Ishikawa (cell line): ENCODE measurements around the gene GNG12.

ENCODE experiments used
- CEBPB ChIP-seq: IDR thresholded peaks from 2 replicates; pipeline ENCODE4 v1.6.1; 2012
- CREB1 ChIP-seq: IDR thresholded peaks from 2 replicates; pipeline ENCODE4 v1.6.1; 2012; ENCODE audit warnings: low read depth
- EGR1 ChIP-seq: IDR thresholded peaks from 2 replicates; pipeline ENCODE4 v1.6.1; 2012
- EP300 ChIP-seq: IDR thresholded peaks from 2 replicates; pipeline ENCODE4 v1.6.1; 2012; ENCODE audit warnings: borderline replicate concordance
- FOXM1 ChIP-seq: IDR thresholded peaks from 2 replicates; pipeline ENCODE4 v1.6.1; 2012; ENCODE audit warnings: low read depth, borderline replicate concordance
- NFIC ChIP-seq: IDR thresholded peaks from 2 replicates; pipeline ENCODE4 v1.6.1; 2012
- RAD21 ChIP-seq: IDR thresholded peaks from 2 replicates; pipeline ENCODE4 v1.6.1; 2012; ENCODE audit warnings: low read depth
- TAF1 ChIP-seq: IDR thresholded peaks from 2 replicates; pipeline ENCODE4 v1.6.1; 2012; ENCODE audit warnings: low read depth, mild to moderate bottlenecking
- TCF12 ChIP-seq: IDR thresholded peaks from 2 replicates; pipeline ENCODE4 v1.6.1; 2012; ENCODE audit warnings: low read depth
- TEAD4 ChIP-seq: IDR thresholded peaks from 2 replicates; pipeline ENCODE4 v1.6.1; 2012
- YY1 ChIP-seq: IDR thresholded peaks from 2 replicates; pipeline ENCODE4 v1.6.1; 2012; ENCODE audit warnings: low read depth
- ZBTB7A ChIP-seq: IDR thresholded peaks from 2 replicates; pipeline ENCODE4 v1.6.1; 2012; ENCODE audit warnings: low read depth
- TF ChIP-seq, protein P1 (sequence below): IDR thresholded peaks from 2 replicates; pipeline ENCODE4 v1.6.1; 2012
- TF ChIP-seq, protein P2 (sequence below): IDR thresholded peaks from 2 replicates; pipeline ENCODE4 v1.6.1; 2012; ENCODE audit warnings: low read depth, mild to moderate bottlenecking
- TF ChIP-seq, protein P3 (sequence below): IDR thresholded peaks from 2 replicates; pipeline ENCODE4 v1.6.1; 2012

GNG12 gene

DNA sequence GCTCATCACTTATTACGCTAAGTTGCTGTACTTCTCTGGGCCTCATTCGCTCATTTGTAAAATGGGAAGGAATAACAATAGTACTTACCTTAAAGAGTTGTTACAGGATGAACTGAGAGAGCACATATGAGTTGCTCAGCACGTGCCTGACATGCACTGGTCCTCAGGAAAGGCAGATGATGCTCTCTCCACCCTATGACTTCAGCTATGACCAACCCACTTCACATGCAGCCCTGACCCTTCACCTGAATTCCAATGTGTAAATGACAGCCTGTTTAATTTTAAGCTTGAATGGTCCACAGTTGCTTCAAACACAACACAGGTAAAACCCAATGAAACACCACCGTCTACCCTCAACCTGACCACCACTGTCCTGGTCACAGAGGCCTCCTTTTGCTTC lies 115.4 kb downstream of the GNG12 start:
- TF ChIP-seq CEBPB (no peak), CREB1 (no peak)
- TF ChIP-seq, protein P1, sequence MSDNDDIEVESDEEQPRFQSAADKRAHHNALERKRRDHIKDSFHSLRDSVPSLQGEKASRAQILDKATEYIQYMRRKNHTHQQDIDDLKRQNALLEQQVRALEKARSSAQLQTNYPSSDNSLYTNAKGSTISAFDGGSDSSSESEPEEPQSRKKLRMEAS = peak; percentile 24; the same call in 1 of the 2 replicates

DNA sequence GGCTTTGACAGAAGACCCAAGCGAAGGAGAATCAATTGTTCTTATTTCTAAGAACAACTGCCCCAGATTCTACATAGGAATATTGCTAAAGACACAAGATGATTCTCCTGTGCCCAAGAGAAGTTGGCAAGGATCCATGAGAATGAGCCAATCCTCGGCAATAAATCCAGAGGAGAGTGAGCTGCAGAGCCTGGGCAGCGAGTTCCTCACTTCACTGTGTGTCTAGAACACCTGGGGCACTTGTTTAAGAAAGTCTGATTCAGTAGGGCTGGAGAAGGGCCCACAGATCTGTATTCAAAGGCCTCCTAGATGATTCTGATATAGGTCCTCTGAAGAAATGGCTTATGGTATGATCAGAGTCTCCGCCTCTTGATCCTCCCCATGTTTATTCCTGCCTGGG lies 116.5 kb downstream of the GNG12 start:
- TF ChIP-seq YY1 (no peak), RAD21 (no peak), TEAD4 (no peak), EGR1 (no peak), TCF12 (no peak), ZBTB7A (no peak), CEBPB (peak; percentile 66), NFIC (peak; percentile 77), EP300 (no peak)
- TF ChIP-seq, protein P2, sequence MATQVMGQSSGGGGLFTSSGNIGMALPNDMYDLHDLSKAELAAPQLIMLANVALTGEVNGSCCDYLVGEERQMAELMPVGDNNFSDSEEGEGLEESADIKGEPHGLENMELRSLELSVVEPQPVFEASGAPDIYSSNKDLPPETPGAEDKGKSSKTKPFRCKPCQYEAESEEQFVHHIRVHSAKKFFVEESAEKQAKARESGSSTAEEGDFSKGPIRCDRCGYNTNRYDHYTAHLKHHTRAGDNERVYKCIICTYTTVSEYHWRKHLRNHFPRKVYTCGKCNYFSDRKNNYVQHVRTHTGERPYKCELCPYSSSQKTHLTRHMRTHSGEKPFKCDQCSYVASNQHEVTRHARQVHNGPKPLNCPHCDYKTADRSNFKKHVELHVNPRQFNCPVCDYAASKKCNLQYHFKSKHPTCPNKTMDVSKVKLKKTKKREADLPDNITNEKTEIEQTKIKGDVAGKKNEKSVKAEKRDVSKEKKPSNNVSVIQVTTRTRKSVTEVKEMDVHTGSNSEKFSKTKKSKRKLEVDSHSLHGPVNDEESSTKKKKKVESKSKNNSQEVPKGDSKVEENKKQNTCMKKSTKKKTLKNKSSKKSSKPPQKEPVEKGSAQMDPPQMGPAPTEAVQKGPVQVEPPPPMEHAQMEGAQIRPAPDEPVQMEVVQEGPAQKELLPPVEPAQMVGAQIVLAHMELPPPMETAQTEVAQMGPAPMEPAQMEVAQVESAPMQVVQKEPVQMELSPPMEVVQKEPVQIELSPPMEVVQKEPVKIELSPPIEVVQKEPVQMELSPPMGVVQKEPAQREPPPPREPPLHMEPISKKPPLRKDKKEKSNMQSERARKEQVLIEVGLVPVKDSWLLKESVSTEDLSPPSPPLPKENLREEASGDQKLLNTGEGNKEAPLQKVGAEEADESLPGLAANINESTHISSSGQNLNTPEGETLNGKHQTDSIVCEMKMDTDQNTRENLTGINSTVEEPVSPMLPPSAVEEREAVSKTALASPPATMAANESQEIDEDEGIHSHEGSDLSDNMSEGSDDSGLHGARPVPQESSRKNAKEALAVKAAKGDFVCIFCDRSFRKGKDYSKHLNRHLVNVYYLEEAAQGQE = no peak
- TF ChIP-seq, protein P1 = no peak

DNA sequence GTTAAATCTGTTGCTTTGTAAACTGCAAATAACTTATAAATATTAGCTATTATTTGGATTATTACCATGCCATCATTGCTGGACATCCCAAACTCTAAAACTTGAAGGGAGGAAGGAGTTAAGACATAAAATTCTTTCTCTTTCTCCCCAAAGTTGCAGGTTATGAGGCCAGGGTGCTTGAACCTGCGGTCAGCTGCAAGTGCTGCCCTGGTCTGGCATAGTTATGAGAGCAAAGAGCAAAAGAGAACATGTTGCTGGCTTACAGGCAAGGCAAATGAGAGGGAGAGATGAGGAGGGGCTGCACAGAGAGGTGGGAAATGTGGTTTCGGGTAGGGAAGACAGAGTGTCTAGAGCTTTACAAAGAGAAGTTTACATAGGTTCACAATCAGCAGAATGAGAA lies 117.4 kb downstream of the GNG12 start:
- TF ChIP-seq, protein P2 = no peak
- TF ChIP-seq YY1 = no peak

DNA sequence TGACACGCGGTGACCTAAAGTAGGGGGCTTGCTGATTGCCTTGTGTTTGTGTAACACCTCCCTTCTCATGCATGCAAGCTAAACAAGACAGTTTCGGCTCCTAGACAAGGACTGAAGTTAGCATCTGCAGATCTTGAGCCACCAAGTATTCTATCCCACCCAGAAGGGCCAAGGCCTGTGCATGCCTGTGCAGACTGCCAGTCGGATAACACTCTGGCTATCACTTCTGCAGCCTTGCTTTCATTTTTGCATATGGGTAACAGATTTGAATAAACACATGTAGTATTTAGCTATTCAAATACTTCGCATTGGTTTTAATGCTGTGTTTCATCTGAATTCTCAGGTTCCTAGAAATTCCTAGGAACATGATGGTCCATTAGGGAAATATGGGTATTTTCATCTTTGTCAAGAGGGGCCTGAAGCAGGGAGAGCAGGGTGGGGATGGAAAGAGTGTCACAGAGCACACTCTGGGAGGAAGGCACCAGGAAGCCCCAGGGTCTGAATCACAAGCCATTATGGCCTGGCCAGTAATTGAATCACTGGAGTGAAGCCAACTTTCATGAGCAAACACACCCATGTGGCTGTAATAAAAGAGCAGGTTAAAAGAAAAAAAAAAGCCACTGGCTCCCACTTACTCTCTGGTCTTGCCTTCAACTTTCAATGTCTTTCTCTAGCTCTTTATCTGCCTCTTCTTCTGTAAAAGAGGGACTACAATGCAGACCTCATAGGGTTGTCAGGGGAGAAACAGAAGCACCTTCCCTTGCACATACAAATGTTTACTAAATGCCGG lies 120.0 kb downstream of the GNG12 start:
- no peak for TF ChIP-seq FOXM1
- peak; percentile 82 for TF ChIP-seq NFIC

DNA sequence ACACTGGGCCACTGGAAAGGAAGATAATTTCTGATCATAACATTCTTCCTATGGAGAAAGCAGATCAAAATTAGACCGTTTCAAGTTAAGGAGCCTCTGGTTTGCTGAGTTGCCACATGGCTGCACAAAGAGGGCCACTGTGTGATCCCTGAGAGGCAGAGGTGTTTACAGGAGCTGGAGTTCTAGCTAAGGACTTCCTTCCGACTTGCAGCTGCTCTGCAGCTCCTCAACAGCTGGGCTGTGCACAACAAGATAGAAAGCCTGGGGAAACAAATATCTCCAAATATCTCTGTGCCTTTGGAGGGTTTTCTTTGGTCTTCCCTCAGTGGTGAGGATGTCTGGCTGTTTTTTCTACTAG lies 121.4 kb downstream of the GNG12 start:
- TF ChIP-seq EP300 = no peak

DNA sequence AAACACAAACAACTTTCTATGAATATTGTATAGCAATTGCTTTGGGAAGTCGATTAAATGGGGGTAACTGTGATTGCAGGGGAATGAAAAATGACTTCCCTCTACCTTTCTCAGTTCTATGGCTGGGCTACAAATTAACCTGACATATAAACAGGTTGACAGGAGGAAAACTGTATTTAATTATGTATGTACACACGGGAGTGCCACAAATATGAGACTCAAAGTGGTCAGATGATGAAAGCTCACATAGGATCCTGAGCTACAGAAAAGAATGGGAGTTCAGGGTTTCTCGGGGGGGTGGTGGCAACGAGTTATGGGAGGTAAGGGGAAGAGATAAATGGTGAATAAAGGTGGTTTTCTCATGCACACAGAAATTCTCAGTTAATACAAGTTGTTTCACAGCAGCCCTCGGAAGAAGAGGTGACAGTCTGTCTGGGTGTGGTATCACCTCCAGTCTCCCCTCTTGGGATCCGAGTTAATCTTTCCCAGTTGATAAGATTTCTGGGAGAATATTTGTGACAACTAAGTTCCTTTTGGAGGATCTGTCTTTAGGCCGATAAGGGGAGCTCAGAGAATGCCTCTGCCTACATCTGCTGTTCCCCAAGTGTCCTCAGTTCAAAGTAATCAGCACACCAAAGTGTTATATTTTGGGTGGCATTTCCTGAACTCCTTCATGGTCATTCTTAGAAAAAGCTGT lies 122.0 kb downstream of the GNG12 start:
- TF ChIP-seq TEAD4 (no peak), TCF12 (no peak), TAF1 (no peak), CREB1 (no peak), EGR1 (no peak), CEBPB (no peak), FOXM1 (no peak), RAD21 (no peak), NFIC (no peak), EP300 (no peak), ZBTB7A (no peak), YY1 (no peak)
- TF ChIP-seq, protein P3, sequence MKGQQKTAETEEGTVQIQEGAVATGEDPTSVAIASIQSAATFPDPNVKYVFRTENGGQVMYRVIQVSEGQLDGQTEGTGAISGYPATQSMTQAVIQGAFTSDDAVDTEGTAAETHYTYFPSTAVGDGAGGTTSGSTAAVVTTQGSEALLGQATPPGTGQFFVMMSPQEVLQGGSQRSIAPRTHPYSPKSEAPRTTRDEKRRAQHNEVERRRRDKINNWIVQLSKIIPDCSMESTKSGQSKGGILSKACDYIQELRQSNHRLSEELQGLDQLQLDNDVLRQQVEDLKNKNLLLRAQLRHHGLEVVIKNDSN = no peak
- TF ChIP-seq, protein P2 = no peak
- TF ChIP-seq, protein P1 = no peak
